Endodermal cell (in vitro differentiated cells): ENCODE measurements around the gene RNF224. TPM values are rescaled to one million over a fixed set of nuclear protein-coding genes. Genes with fewer than 3 reads are reported as not detected.
A peak's percentile ranks its signal among the peaks of the same experiment; 100 is the strongest.

Experiments used
- DNase-seq: peaks from one replicate; pipeline ENCODE4 v3.0.0-alpha.2; 2017
- H3K27ac ChIP-seq: 2 replicates; pipeline ENCODE4 v1.5.1; 2013; ENCODE audit warnings: mild to moderate bottlenecking, low read depth, low read length, moderate library complexity
- H3K27me3 ChIP-seq: 2 replicates; pipeline ENCODE4 v1.6.1; 2013; ENCODE audit warnings: mild to moderate bottlenecking, low read length, moderate library complexity; ENCODE audit not compliant: insufficient read depth, control insufficient read depth, poor library complexity, severe bottlenecking
- H3K36me3 ChIP-seq: 2 replicates; pipeline ENCODE4 v1.7.0; 2013; ENCODE audit warnings: mild to moderate bottlenecking, low read length, moderate library complexity; ENCODE audit not compliant: control insufficient read depth, insufficient read depth
- H3K4me1 ChIP-seq: one replicate; pipeline ENCODE4 v1.7.0; 2013; ENCODE audit warnings: low read length; ENCODE audit not compliant: control insufficient read depth, insufficient read depth
- H3K4me3 ChIP-seq: 2 replicates; pipeline ENCODE4 v1.5.1; 2013; ENCODE audit warnings: mild to moderate bottlenecking, low read length, moderate library complexity
- H3K9ac ChIP-seq: 2 replicates; pipeline ENCODE4 v1.6.1; 2013; ENCODE audit warnings: mild to moderate bottlenecking, low read length, moderate library complexity; ENCODE audit not compliant: poor library complexity, severe bottlenecking; ENCODE audit errors: extremely low read depth
- H3K9me3 ChIP-seq: 2 replicates; pipeline ENCODE4 v1.6.1; 2013; ENCODE audit warnings: mild to moderate bottlenecking, low read length, moderate library complexity; ENCODE audit not compliant: control insufficient read depth
- H3K27ac Mint-ChIP-seq: 2 replicates; pipeline ENCODE4 v1.8.0; 2020; ENCODE audit warnings: mixed read lengths
- H3K27me3 Mint-ChIP-seq: 2 replicates; pipeline ENCODE4 v1.8.0; 2021; ENCODE audit warnings: mild to moderate bottlenecking, mixed read lengths; ENCODE audit not compliant: insufficient read depth
- H3K36me3 Mint-ChIP-seq: 2 replicates; pipeline ENCODE4 v1.8.0; 2020; ENCODE audit warnings: low read depth, mixed read lengths
- H3K4me1 Mint-ChIP-seq: 2 replicates; pipeline ENCODE4 v1.8.0; 2020; ENCODE audit warnings: mixed read lengths
- H3K4me3 Mint-ChIP-seq: 2 replicates; pipeline ENCODE4 v1.8.0; 2020; ENCODE audit warnings: mild to moderate bottlenecking, moderate library complexity, mixed read lengths
- H3K9me3 Mint-ChIP-seq: 2 replicates; pipeline ENCODE4 v1.8.0; 2020; ENCODE audit warnings: mild to moderate bottlenecking, mixed read lengths
- WGBS, 2 experiments: methylation state at CpG; one replicate each; pipeline versions ENCODE4 v1.1.5 to v1.1.7; 2013; ENCODE audit warnings: missing lambda C conversion rate in 2 of 2, mixed read lengths in 1 of 2; ENCODE audit not compliant: insufficient coverage in 1 of 2, insufficient read length in 1 of 2; 5-methylcytosine and 5-hydroxymethylcytosine counted together
- total RNA-seq, 2 donors: library from RNA; stranded (reverse); fragmentation: NEBNext Ultra II Directional in 1 of 2; extraction: Animal tissue kit (Norgen Biotek cat#: 25700) in 1 of 2; gene quantifications; 2 replicates in 1 of 2; 3 replicates in 1 of 2; pipeline ENCODE4 v1.2.1, GENCODE V29; 2021
- TF ChIP-seq, protein P1 (sequence below): fragments of 200-600 bp; sonication (generic); conservative IDR thresholded peaks from 2 replicates; pipeline ENCODE4 v1.5.0; 2021; ENCODE audit warnings: antibody characterized with exemption, mild to moderate bottlenecking

Gene RNF224
- total RNA-seq, 2 donors from 2014 or later, result 0.24 to 0.38 TPM

DNA sequence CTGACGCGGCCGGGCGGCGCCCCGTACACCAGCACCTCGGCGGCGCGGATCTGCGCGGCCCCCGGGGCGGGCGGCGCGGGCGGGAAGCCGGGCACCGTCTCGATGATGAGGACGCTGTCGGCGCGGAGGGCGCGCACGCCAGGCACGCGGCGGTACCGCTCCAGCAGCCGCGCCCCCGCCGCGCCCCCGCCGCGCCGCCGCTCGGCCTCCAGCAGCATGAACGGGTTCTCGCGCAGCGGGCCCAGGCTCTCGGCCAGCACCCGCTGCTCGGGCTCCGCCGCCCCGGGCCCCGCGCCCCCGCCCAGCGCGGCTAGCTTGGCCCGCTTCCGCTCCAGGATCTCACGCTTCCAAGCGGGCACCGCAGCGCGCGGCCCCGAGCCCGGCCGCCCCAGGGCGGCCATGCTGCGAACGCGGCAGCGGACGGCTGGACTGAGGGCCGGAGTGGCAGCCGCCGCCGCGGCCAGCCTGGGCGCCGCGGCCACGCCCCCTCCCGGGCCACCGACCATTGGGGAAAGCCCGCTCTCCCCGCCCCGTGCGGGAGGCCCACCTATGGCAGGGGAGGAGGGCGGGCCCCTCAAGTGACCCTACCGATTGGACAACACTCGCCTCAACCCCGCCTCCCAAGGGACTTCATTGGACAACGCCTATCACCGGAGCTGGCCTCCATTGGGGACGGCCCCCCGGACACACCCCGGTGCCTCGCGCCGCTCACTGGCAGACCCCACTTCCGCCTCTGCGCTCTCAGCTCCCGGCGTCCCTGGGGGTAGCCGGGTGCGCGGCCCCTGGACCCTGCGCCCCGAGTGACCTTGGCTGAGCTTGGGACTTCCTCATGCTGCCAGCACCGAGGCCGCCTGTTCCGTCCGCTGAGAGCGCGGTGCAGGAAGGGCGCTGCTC is 26.7 kb upstream of the RNF224 start, which contains the start of gene TPRN:
Gene TPRN, minus strand, starts transcription at position 431 of the 894 bp plus-strand sequence. Its CDS starts 30 bp downstream, at position 401.
- Histone ChIP-seq H3K27ac (no peak within 1 kb of the TSS), H3K27me3 (no peaks in the 10 kb centered on the region), H3K9ac (no peak within 1 kb of the TSS), H3K4me3 (peak within 1 kb of the TSS; percentile 83), H3K9me3 (no peaks in the 10 kb centered on the region), H3K4me1 (peaks cover 30% of the 10 kb centered on the region), H3K36me3 (no peaks in the 10 kb centered on the region)
- DNase-seq, result peak; percentile 99
- peak within 1 kb of the TSS; percentile 71 for H3K4me3 Mint-ChIP-seq
- H3K27ac Mint-ChIP-seq, result peak within 1 kb of the TSS; percentile 86
- H3K4me1 Mint-ChIP-seq, result peaks cover 27% of the 10 kb centered on the region
- TF ChIP-seq, protein P1, sequence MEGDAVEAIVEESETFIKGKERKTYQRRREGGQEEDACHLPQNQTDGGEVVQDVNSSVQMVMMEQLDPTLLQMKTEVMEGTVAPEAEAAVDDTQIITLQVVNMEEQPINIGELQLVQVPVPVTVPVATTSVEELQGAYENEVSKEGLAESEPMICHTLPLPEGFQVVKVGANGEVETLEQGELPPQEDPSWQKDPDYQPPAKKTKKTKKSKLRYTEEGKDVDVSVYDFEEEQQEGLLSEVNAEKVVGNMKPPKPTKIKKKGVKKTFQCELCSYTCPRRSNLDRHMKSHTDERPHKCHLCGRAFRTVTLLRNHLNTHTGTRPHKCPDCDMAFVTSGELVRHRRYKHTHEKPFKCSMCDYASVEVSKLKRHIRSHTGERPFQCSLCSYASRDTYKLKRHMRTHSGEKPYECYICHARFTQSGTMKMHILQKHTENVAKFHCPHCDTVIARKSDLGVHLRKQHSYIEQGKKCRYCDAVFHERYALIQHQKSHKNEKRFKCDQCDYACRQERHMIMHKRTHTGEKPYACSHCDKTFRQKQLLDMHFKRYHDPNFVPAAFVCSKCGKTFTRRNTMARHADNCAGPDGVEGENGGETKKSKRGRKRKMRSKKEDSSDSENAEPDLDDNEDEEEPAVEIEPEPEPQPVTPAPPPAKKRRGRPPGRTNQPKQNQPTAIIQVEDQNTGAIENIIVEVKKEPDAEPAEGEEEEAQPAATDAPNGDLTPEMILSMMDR, result no peak
- no peaks in the 10 kb centered on the region for H3K36me3 Mint-ChIP-seq
- no peaks in the 10 kb centered on the region for H3K27me3 Mint-ChIP-seq
- 0% methylated on average over 36 to 118 of the region's 118 CpGs for WGBS, 2 experiments
- H3K9me3 Mint-ChIP-seq, result no peaks in the 10 kb centered on the region

DNA sequence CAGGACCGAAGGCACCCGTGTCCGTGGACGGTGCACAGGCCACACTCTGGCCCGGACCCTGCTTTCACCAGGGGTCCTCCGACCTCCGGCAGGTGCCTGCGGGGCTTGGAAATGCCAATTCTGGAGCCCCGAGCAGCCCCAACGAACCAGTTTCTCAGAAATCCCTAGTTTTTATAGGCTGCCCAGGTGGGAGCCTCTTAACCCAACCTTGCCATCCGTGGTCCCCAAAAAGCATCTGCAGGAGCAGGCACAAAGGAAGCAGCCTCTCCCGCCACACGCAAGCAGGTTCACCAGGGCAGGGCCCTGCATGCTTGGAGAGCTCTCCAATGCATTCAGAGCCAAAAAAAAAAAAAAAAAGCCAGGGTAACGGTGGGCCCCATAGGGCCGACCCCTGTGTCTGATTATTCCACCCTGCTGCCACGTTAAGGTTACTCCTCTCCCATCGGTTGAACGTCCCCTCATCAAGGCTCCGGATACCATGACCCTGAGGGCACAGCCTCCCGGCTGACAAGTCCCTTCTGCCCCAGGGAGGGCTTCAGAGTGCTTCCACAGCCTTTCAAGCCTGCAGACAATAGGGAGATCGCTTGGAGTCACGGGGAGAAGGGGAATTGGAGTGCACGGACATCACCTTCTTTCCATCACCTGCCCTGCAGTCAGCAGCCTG is 26.0 kb upstream of the RNF224 start:
- 25 to 28% methylated on average over 19 to 23 of the region's 23 CpGs for WGBS, 2 experiments
- H3K27me3 Mint-ChIP-seq, result no peaks in the 10 kb centered on the region
- peaks cover 29% of the 10 kb centered on the region for H3K4me1 Mint-ChIP-seq
- no peak overlapping the region for H3K27ac ChIP-seq
- H3K27ac Mint-ChIP-seq, result peak overlapping the region; percentile 86
- no peaks in the 10 kb centered on the region for H3K27me3 ChIP-seq
- peak overlapping the region; percentile 71 for H3K4me3 Mint-ChIP-seq
- peaks cover 31% of the 10 kb centered on the region for H3K4me1 ChIP-seq
- H3K9ac ChIP-seq, result no peak overlapping the region
- TF ChIP-seq, protein P1, result no peak
- no peaks in the 10 kb centered on the region for H3K9me3 Mint-ChIP-seq
- no peaks in the 10 kb centered on the region for H3K36me3 Mint-ChIP-seq
- H3K9me3 ChIP-seq, result no peaks in the 10 kb centered on the region
- H3K4me3 ChIP-seq, result peak overlapping the region; percentile 83
- no peak for DNase-seq
- H3K36me3 ChIP-seq, result no peaks in the 10 kb centered on the region

DNA sequence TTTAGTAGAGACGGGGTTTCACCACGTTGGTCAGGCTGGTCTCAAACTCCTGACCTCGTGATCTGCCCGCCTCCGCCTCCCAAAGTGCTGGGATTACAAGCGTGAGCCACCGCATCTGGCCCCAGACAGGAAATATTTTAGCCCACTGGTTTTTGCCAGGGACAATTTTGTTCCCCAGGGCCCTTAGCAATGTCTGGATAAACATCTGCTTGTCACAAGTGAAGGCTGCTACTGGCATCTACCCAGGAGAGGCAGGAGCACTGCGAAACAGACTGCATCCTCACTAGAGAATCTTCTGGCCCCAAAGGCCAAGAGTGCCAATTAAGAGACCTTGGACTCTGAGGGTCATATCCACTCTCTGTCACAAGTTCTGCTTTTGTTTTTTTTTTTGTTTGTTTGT is 24.3 kb upstream of the RNF224 start:
- Mint-ChIP-seq H3K27ac (no peak overlapping the region), H3K9me3 (no peaks in the 10 kb centered on the region), H3K4me3 (peak overlapping the region; percentile 10), H3K27me3 (no peaks in the 10 kb centered on the region), H3K4me1 (peaks cover 31% of the 10 kb centered on the region), H3K36me3 (peaks cover 14% of the 10 kb centered on the region)
- Histone ChIP-seq H3K27me3 (no peaks in the 10 kb centered on the region), H3K36me3 (peaks cover 6% of the 10 kb centered on the region), H3K9me3 (no peaks in the 10 kb centered on the region), H3K27ac (no peak overlapping the region), H3K4me1 (peaks cover 33% of the 10 kb centered on the region), H3K4me3 (no peak overlapping the region), H3K9ac (no peak overlapping the region)
- WGBS, 2 experiments, result 94 to 95% methylated on average over 8 of the region's 8 CpGs
- no peak for DNase-seq
- TF ChIP-seq, protein P1, result no peak
